ENCODE data around the gene APOC1. TPM values are rescaled to one million over a fixed set of nuclear protein-coding genes. Genes with fewer than 3 reads are reported as not detected.
A peak's percentile ranks its signal among the peaks of the same experiment; 100 is the strongest.
"Not testable (repeated sequence)": the region's sequence is repeated elsewhere in the genome, so short reads cannot be mapped to it uniquely, and the experiment has no call there.

Gene APOC1
- polyA plus RNA-seq (ENCODE audit: insufficient read length in 4 of 4) = 10 to 100 TPM in 2 of 4 donors, 1 to 10 TPM in 2; 8.7 to 25.0 (median 9.9) TPM

- DNase-seq (ENCODE audit: low read depth in 4 of 4, low spot score in 3 of 4) = peak; percentile 75 to 88 (median 80)
Observed at GRCh38 chr19:44914433-44915206, at the start of gene APOC1. TSS of gene APOC1 (plus strand) at chr19:44914608. CDS start at chr19:44914892, 284 bp downstream.

- no peak for DNase-seq (ENCODE audit: low read depth in 4 of 4, low spot score in 3 of 4)
Observed at GRCh38 chr19:44865196-44865767, 49.1 kb upstream of the APOC1 start.

GRCh38 chr19:44866664-44867063, 47.7 kb upstream of the APOC1 start:
- DNase-seq (ENCODE audit: low read depth in 4 of 4, low spot score in 3 of 4) = no peak

- DNase-seq (ENCODE audit: low read depth in 4 of 4, low spot score in 3 of 4) = no peak
Observed at GRCh38 chr19:44867578-44867977, 46.8 kb upstream of the APOC1 start.

GRCh38 chr19:44869733-44870470, 44.5 kb upstream of the APOC1 start:
- DNase-seq (ENCODE audit: low read depth in 4 of 4, low spot score in 3 of 4) = no peak

GRCh38 chr19:44871809-44872208, 42.6 kb upstream of the APOC1 start:
- no peak for DNase-seq (ENCODE audit: low read depth in 4 of 4, low spot score in 3 of 4)

GRCh38 chr19:44872661-44873060, 41.7 kb upstream of the APOC1 start:
- DNase-seq (ENCODE audit: low read depth in 4 of 4, low spot score in 3 of 4) = no peak

GRCh38 chr19:44874317-44874716, 40.1 kb upstream of the APOC1 start:
- DNase-seq (ENCODE audit: low read depth in 4 of 4, low spot score in 3 of 4) = no peak

- DNase-seq (ENCODE audit: low read depth in 4 of 4, low spot score in 3 of 4) = no peak
Observed at GRCh38 chr19:44875666-44876451, 38.5 kb upstream of the APOC1 start.

GRCh38 chr19:44876930-44877535, 37.4 kb upstream of the APOC1 start:
- DNase-seq (ENCODE audit: low read depth in 4 of 4, low spot score in 3 of 4) = no peak

- no peak for DNase-seq (ENCODE audit: low read depth in 4 of 4, low spot score in 3 of 4)
Observed at GRCh38 chr19:44878120-44878865, 36.1 kb upstream of the APOC1 start.

- DNase-seq (ENCODE audit: low read depth in 4 of 4, low spot score in 3 of 4) = no peak
Observed at GRCh38 chr19:44879309-44880065, 34.9 kb upstream of the APOC1 start.

GRCh38 chr19:44882063-44882462, 32.3 kb upstream of the APOC1 start:
- DNase-seq (ENCODE audit: low read depth in 4 of 4, low spot score in 3 of 4) = no peak

- DNase-seq (ENCODE audit: low read depth in 4 of 4, low spot score in 3 of 4) = not testable (repeated sequence)
Observed at GRCh38 chr19:44882619-44883397, 31.6 kb upstream of the APOC1 start.

- no peak for DNase-seq (ENCODE audit: low read depth in 4 of 4, low spot score in 3 of 4)
Observed at GRCh38 chr19:44883922-44884321, 30.5 kb upstream of the APOC1 start.

GRCh38 chr19:44884566-44884965, 29.8 kb upstream of the APOC1 start:
- no peak for DNase-seq (ENCODE audit: low read depth in 4 of 4, low spot score in 3 of 4)

GRCh38 chr19:44886141-44886540, 28.3 kb upstream of the APOC1 start:
- no peak for DNase-seq (ENCODE audit: low read depth in 4 of 4, low spot score in 3 of 4)

- no peak for DNase-seq (ENCODE audit: low read depth in 4 of 4, low spot score in 3 of 4)
Observed at GRCh38 chr19:44887648-44888047, 26.8 kb upstream of the APOC1 start.

Measured in left renal pelvis (tissue), 4 donors.